Parathyroid adenoma (tissue), 2 donors: ENCODE data around the gene DNM2.

Experiments
- H2AFZ ChIP-seq: fragments of 300-600 bp; sonication (generic); one replicate; pipeline ENCODE4 v1.7.0; 2017; ENCODE audit warnings: antibody characterized with exemption, mild to moderate bottlenecking
- H3K27ac ChIP-seq: fragments of 300-600 bp; sonication (generic); one replicate; pipeline ENCODE4 v1.7.0; 2017
- H3K27me3 ChIP-seq: fragments of 300-600 bp; sonication (generic); one replicate; pipeline ENCODE4 v1.7.0; 2017; ENCODE audit warnings: low read length; ENCODE audit not compliant: control insufficient read depth, insufficient read depth
- H3K36me3 ChIP-seq: fragments of 300-600 bp; sonication (generic); one replicate; pipeline ENCODE4 v1.7.0; 2017; ENCODE audit warnings: low read length; ENCODE audit not compliant: control insufficient read depth, insufficient read depth
- H3K4me1 ChIP-seq: fragments of 300-600 bp; sonication (generic); one replicate; pipeline ENCODE4 v1.7.0; 2017; ENCODE audit warnings: control low read depth
- H3K4me2 ChIP-seq: fragments of 300-600 bp; sonication (generic); one replicate; pipeline ENCODE4 v1.7.0; 2017; ENCODE audit warnings: low read length
- H3K4me3 ChIP-seq: fragments of 300-600 bp; sonication (generic); one replicate; pipeline ENCODE4 v1.7.0; 2017; ENCODE audit warnings: low read depth, low read length
- H3K79me2 ChIP-seq: fragments of 300-600 bp; sonication (generic); one replicate; pipeline ENCODE4 v1.7.0; 2017; ENCODE audit warnings: control low read depth
- H3K9ac ChIP-seq: fragments of 300-600 bp; sonication (generic); one replicate; pipeline ENCODE4 v1.7.0; 2017; ENCODE audit warnings: mild to moderate bottlenecking
- H3K9me3 ChIP-seq: fragments of 300-600 bp; sonication (generic); one replicate; pipeline ENCODE4 v1.7.0; 2017; ENCODE audit warnings: low read length; ENCODE audit not compliant: control insufficient read depth
- TF ChIP-seq, protein P1 (sequence below): fragments of 300-600 bp; sonication (generic); IDR thresholded peaks from one replicate; pipeline ENCODE4 v1.7.0; 2017; ENCODE audit warnings: antibody characterized with exemption, mild to moderate bottlenecking
- donor health status: primary hyperparathyroidism.

DNM2 gene

GRCh38 chr19:10691178-10691881 is 26.5 kb upstream of the DNM2 start:
- TF ChIP-seq, protein P1, sequence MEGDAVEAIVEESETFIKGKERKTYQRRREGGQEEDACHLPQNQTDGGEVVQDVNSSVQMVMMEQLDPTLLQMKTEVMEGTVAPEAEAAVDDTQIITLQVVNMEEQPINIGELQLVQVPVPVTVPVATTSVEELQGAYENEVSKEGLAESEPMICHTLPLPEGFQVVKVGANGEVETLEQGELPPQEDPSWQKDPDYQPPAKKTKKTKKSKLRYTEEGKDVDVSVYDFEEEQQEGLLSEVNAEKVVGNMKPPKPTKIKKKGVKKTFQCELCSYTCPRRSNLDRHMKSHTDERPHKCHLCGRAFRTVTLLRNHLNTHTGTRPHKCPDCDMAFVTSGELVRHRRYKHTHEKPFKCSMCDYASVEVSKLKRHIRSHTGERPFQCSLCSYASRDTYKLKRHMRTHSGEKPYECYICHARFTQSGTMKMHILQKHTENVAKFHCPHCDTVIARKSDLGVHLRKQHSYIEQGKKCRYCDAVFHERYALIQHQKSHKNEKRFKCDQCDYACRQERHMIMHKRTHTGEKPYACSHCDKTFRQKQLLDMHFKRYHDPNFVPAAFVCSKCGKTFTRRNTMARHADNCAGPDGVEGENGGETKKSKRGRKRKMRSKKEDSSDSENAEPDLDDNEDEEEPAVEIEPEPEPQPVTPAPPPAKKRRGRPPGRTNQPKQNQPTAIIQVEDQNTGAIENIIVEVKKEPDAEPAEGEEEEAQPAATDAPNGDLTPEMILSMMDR: no peak
- Histone ChIP-seq H3K27me3 (no peaks in the 10 kb centered on the region), H2AFZ (no peak overlapping the region), H3K9me3 (no peaks in the 10 kb centered on the region), H3K4me2 (no peak overlapping the region), H3K27ac (peak overlapping the region; percentile 74), H3K79me2 (no peaks in the 10 kb centered on the region), H3K36me3 (no peaks in the 10 kb centered on the region), H3K9ac (no peak overlapping the region), H3K4me1 (peaks cover 6% of the 10 kb centered on the region), H3K4me3 (no peak overlapping the region)

- Histone ChIP-seq H3K9ac (no peak overlapping the region), H2AFZ (no peak overlapping the region), H3K4me1 (peaks cover 6% of the 10 kb centered on the region), H3K4me2 (no peak overlapping the region), H3K27ac (no peak overlapping the region), H3K9me3 (no peaks in the 10 kb centered on the region), H3K4me3 (no peak overlapping the region), H3K79me2 (no peaks in the 10 kb centered on the region), H3K36me3 (no peaks in the 10 kb centered on the region), H3K27me3 (no peaks in the 10 kb centered on the region)
- TF ChIP-seq, protein P1: no peak
Measured at GRCh38 chr19:10691883-10692282, 26.0 kb upstream of the DNM2 start.

DNA sequence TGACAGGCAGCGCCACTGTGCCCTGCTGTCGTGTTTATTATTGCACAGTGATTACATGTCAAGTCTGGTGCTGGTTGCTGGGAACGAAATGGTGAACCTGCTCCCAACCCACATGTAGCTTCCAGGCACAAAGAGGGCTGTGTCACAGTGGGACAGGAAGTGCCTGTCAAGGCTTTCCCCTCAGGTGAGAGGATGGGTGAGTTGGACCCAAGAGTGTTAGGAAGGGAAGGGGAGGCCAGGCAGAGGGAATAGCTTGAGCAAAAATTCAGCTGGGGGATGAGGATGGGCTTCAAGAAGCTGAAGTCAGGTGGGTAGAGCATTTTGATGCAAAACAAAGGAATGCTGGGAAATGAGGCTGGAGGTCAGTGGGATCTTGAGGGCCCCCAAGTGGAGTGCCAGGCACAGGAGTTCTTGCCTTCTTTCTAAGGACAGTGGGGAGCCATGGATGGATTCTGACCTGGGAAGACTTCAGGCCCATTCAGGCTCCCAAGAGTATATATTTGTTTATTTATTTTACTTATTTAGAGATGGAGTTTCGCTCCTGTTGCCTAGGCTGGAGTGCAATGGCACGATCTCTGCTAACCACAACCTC is 25.1 kb upstream of the DNM2 start:
- Histone ChIP-seq H2AFZ (no peak overlapping the region), H3K27ac (no peak overlapping the region)
- TF ChIP-seq, protein P1: no peak

DNA sequence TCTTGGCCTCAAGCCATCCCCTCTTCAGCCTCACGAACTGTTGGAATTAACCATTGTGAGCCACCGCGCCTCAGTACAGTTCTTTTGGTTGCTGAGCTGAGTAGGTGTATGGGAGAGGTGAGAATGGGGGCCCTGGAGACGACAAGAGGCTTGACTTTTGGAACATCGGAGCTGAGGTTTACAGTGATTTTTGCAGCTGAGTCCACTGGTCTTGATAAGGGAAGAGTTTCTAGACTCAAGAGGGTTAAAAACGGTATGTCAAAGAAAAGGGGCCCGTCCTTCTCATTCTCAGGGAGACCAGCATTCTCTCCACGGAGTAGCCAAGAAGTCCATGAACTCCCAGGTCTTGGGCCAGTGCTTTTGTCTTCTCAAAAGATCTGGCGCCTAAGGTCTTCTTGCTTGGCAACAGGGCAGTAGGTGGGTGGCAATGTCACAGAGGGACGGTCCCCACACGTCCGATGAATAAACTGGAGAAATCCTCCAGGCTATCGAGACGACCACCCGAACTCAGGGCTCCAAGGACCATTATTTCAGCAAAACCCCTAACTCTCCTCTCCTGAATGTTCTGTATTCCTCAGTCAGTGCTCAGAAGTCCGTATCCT is 23.1 kb upstream of the DNM2 start:
- H3K79me2 ChIP-seq: no peaks in the 10 kb centered on the region
- H3K27ac ChIP-seq: no peak overlapping the region
- TF ChIP-seq, protein P1: no peak
- no peaks in the 10 kb centered on the region for H3K27me3 ChIP-seq
- no peaks in the 10 kb centered on the region for H3K36me3 ChIP-seq
- peak overlapping the region; percentile 58 for H3K4me2 ChIP-seq
- no peaks in the 10 kb centered on the region for H3K9me3 ChIP-seq
- H2AFZ ChIP-seq: no peak overlapping the region
- H3K9ac ChIP-seq: no peak overlapping the region
- H3K4me1 ChIP-seq: peaks cover 4% of the 10 kb centered on the region
- no peak overlapping the region for H3K4me3 ChIP-seq

More for the DNA sequence above, 25.1 kb upstream of the DNM2 start:
- H3K4me3 ChIP-seq: no peak overlapping the region
- H3K9me3 ChIP-seq: no peaks in the 10 kb centered on the region
- no peak overlapping the region for H3K4me2 ChIP-seq
- H3K36me3 ChIP-seq: no peaks in the 10 kb centered on the region
- no peaks in the 10 kb centered on the region for H3K79me2 ChIP-seq
- no peak overlapping the region for H3K9ac ChIP-seq
- peaks cover 6% of the 10 kb centered on the region for H3K4me1 ChIP-seq
- H3K27me3 ChIP-seq: no peaks in the 10 kb centered on the region
